Fibroblast of lung (primary cell): ENCODE results near the gene PRUNE2.

Experiments
- EZH2 ChIP-seq: IDR thresholded peaks from 2 replicates; pipeline ENCODE4 v1.5.1; 2012; ENCODE audit warnings: low read length, control low read depth, mild to moderate bottlenecking; ENCODE audit errors: missing control alignments
- TF ChIP-seq, protein P1 (sequence below), 2 donors: IDR thresholded peaks in 1 of 2; conservative IDR thresholded peaks in 1 of 2; 1 replicate in 1 of 2; 2 replicates in 1 of 2; pipeline ENCODE4 v1.5.1; 2011 to 2012; ENCODE audit warnings: low read length in 2 of 2, control low read depth in 1 of 2, inconsistent platforms in 1 of 2, low read depth in 1 of 2, mild to moderate bottlenecking in 1 of 2

DNA sequence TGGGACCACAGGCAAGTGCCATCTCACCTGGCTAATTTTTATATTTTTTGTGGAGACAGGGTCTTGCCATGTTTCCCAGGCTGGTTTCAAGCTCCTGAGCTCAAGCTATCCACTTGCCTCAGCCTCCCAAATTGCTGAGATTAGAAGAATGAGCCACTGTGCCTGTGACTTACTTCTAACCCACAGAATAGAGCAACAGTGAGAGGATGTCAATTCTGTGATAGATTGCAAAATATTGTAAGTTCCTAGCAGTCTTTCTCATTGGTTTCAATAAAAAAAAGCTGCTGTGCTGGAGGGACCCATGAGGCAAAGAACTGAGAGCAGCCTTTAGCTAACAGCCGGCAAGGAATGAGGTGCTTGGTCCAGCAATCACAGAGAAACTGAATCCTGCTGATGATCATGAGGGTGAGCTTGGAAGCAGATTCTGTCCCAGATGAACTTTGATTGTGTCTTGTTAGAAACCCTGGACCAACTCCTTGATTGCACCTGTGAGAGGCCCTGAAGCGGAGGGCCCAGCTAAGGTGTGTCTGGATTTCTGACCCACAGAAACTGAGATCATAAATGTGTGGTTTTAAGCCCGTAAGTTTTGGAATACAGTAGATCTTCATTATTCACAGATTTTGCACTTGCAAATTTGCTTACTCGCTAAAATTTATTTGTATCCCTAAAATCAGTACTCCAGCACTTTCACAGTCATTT is 297.2 kb downstream of the PRUNE2 start:
- TF ChIP-seq, protein P1, sequence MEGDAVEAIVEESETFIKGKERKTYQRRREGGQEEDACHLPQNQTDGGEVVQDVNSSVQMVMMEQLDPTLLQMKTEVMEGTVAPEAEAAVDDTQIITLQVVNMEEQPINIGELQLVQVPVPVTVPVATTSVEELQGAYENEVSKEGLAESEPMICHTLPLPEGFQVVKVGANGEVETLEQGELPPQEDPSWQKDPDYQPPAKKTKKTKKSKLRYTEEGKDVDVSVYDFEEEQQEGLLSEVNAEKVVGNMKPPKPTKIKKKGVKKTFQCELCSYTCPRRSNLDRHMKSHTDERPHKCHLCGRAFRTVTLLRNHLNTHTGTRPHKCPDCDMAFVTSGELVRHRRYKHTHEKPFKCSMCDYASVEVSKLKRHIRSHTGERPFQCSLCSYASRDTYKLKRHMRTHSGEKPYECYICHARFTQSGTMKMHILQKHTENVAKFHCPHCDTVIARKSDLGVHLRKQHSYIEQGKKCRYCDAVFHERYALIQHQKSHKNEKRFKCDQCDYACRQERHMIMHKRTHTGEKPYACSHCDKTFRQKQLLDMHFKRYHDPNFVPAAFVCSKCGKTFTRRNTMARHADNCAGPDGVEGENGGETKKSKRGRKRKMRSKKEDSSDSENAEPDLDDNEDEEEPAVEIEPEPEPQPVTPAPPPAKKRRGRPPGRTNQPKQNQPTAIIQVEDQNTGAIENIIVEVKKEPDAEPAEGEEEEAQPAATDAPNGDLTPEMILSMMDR (conservative IDR thresholded peaks at IDR 0.05 in 1 of 2, IDR thresholded peaks at IDR 0.05 in 1 of 2; ENCODE audit: low read depth in 1 of 2, low read length in 2 of 2), result no peak
- TF ChIP-seq EZH2, result no peak
